Smooth muscle cell (in vitro differentiated cells): ENCODE data around the gene DNAJC11. TPM values are rescaled to one million over a fixed set of nuclear protein-coding genes. Genes with fewer than 3 reads are reported as not detected.

ENCODE experiments used
- DNase-seq: peaks from one replicate; lab custom pipeline; 2025; ENCODE audit not compliant: unreplicated experiment; lab: John Stamatoyannopoulos, UW
- H2AFZ ChIP-seq: fragments of 200-600 bp; sonication (generic); 2 replicates; pipeline ENCODE4 v1.6.0; 2016; ENCODE audit warnings: antibody characterized with exemption, low read depth, mild to moderate bottlenecking
- H3F3A ChIP-seq: fragments of 200-600 bp; sonication (generic); 2 replicates; pipeline ENCODE4 v1.6.0; 2017; ENCODE audit warnings: antibody characterized with exemption, low read depth
- H3K27ac ChIP-seq: fragments of 200-600 bp; sonication (generic); 2 replicates; pipeline ENCODE4 v1.5.1; 2016; ENCODE audit warnings: low read depth, mild to moderate bottlenecking
- H3K27me3 ChIP-seq: fragments of 200-600 bp; sonication (generic); 2 replicates; pipeline ENCODE4 v1.6.1; 2016; ENCODE audit warnings: low read depth, mild to moderate bottlenecking
- H3K36me3 ChIP-seq: fragments of 200-600 bp; sonication (generic); 2 replicates; pipeline ENCODE4 v1.5.1; 2016; ENCODE audit warnings: low read depth
- H3K4me1 ChIP-seq: fragments of 200-600 bp; sonication (generic); 2 replicates; pipeline ENCODE4 v1.5.1; 2016; ENCODE audit warnings: low read depth
- H3K4me2 ChIP-seq: fragments of 200-600 bp; sonication (generic); 2 replicates; pipeline ENCODE4 v1.6.0; 2016; ENCODE audit warnings: mild to moderate bottlenecking
- H3K4me3 ChIP-seq: fragments of 200-600 bp; sonication (generic); 2 replicates; pipeline ENCODE4 v1.5.1; 2016; ENCODE audit warnings: mild to moderate bottlenecking
- H3K79me2 ChIP-seq: fragments of 200-600 bp; sonication (generic); 2 replicates; pipeline ENCODE4 v1.6.0; 2016; ENCODE audit warnings: low read depth, mild to moderate bottlenecking
- H3K9ac ChIP-seq: fragments of 200-600 bp; sonication (generic); 2 replicates; pipeline ENCODE4 v1.6.0; 2016; ENCODE audit warnings: low read depth
- H3K9me3 ChIP-seq: fragments of 200-600 bp; sonication (generic); replicated peaks from 2 replicates; pipeline ENCODE4 v1.5.1; 2016; ENCODE audit warnings: low read depth
- H4K20me1 ChIP-seq: fragments of 200-600 bp; sonication (generic); 2 replicates; pipeline ENCODE4 v1.6.0; 2016; ENCODE audit warnings: low read depth
- CTCF ChIP-seq: fragments of 200-600 bp; sonication (generic); IDR thresholded peaks from 2 replicates; pipeline ENCODE4 v1.5.1; 2017; ENCODE audit warnings: borderline replicate concordance, mild to moderate bottlenecking, antibody characterized with exemption; ENCODE audit not compliant: insufficient read depth, poor library complexity, severe bottlenecking
- WGBS: methylation state at CpG from one replicate; pipeline ENCODE4 v1.1.7; 2016; ENCODE audit warnings: low lambda C conversion rate; 5-methylcytosine and 5-hydroxymethylcytosine counted together
- polyA plus RNA-seq: library from polyadenylated mRNA; unstranded; fragments of >200 nt; fragmentation: Nextera tagmentation; extraction: Ambion mirVana; gene quantifications from 2 replicates; pipeline ENCODE4 v1.2.1, GENCODE V29; 2016
- total RNA-seq: library from RNA; depleted of rRNA; stranded (reverse); fragments of >200 nt; gene quantifications from 2 replicates; pipeline ENCODE4 v1.2.3, GENCODE V29; 2014

DNAJC11 gene
- total RNA-seq (25.5 and 34.2 TPM in 2 replicates), polyA plus RNA-seq (35.7 and 41.8 TPM in 2 replicates)

- 2% methylated on average over 66 of the region's 80 CpGs for WGBS
- peaks cover 7% of the 10 kb centered on the region for H3K4me1 ChIP-seq
- no peaks in the 10 kb centered on the region for H3F3A ChIP-seq
- H3K27ac ChIP-seq, result peak within 1 kb of the TSS; percentile 68
- no peaks in the 10 kb centered on the region for H3K9me3 ChIP-seq
- H3K9ac ChIP-seq, result peak within 1 kb of the TSS; percentile 99
- peaks cover 50% of the 10 kb centered on the region for H3K79me2 ChIP-seq
- DNase-seq, result peak; percentile 67
- peak; percentile 78 for TF ChIP-seq CTCF
- H2AFZ ChIP-seq, result peak within 1 kb of the TSS; percentile 77
- no peaks in the 10 kb centered on the region for H3K36me3 ChIP-seq
- peak within 1 kb of the TSS; percentile 98 for H3K4me2 ChIP-seq
- peak within 1 kb of the TSS; percentile 94 for H3K4me3 ChIP-seq
- H3K27me3 ChIP-seq, result no peaks in the 10 kb centered on the region
- H4K20me1 ChIP-seq, result peaks cover 7% of the 10 kb centered on the region
These were observed at the start of gene DNAJC11 for GRCh38 chr1:6701437-6702153. Gene DNAJC11, minus strand, starts transcription at chr1:6701816. Its CDS starts 16 bp downstream, at chr1:6701800.

- Histone ChIP-seq H2AFZ (no peak overlapping the region), H3K79me2 (no peaks in the 10 kb centered on the region), H3F3A (no peaks in the 10 kb centered on the region), H4K20me1 (no peaks in the 10 kb centered on the region), H3K9me3 (no peaks in the 10 kb centered on the region), H3K36me3 (no peaks in the 10 kb centered on the region), H3K4me3 (no peak overlapping the region), H3K27ac (no peak overlapping the region), H3K9ac (no peak overlapping the region), H3K4me1 (peaks cover 5% of the 10 kb centered on the region), H3K4me2 (no peak overlapping the region), H3K27me3 (peaks cover 7% of the 10 kb centered on the region)
- DNase-seq, result no peak
- WGBS, result 86% methylated on average over 4 of the region's 4 CpGs
- no peak for TF ChIP-seq CTCF
These were observed 48.9 kb upstream of the DNAJC11 start for GRCh38 chr1:6750490-6750889.

GRCh38 chr1:6747674-6748073 is 46.1 kb upstream of the DNAJC11 start:
- DNase-seq, result no peak
- H3F3A ChIP-seq, result peaks cover 6% of the 10 kb centered on the region
- no peaks in the 10 kb centered on the region for H3K9me3 ChIP-seq
- no peak overlapping the region for H3K27ac ChIP-seq
- 89% methylated on average over 2 of the region's 2 CpGs for WGBS
- H3K27me3 ChIP-seq, result peaks cover 7% of the 10 kb centered on the region
- no peaks in the 10 kb centered on the region for H3K36me3 ChIP-seq
- no peaks in the 10 kb centered on the region for H4K20me1 ChIP-seq
- H2AFZ ChIP-seq, result no peak overlapping the region
- H3K4me1 ChIP-seq, result peaks cover 5% of the 10 kb centered on the region
- no peaks in the 10 kb centered on the region for H3K79me2 ChIP-seq
- no peak overlapping the region for H3K4me3 ChIP-seq
- no peak for TF ChIP-seq CTCF
- no peak overlapping the region for H3K9ac ChIP-seq
- no peak overlapping the region for H3K4me2 ChIP-seq

- WGBS, result 94% methylated on average over 5 of the region's 5 CpGs
- H3K4me1 ChIP-seq, result peaks cover 5% of the 10 kb centered on the region
- H4K20me1 ChIP-seq, result no peaks in the 10 kb centered on the region
- no peak for DNase-seq
- no peaks in the 10 kb centered on the region for H3K79me2 ChIP-seq
- no peak overlapping the region for H3K9ac ChIP-seq
- H3K27ac ChIP-seq, result no peak overlapping the region
- H3K9me3 ChIP-seq, result no peaks in the 10 kb centered on the region
- no peak for TF ChIP-seq CTCF
- H3F3A ChIP-seq, result peaks cover 6% of the 10 kb centered on the region
- peaks cover 7% of the 10 kb centered on the region for H3K27me3 ChIP-seq
- no peak overlapping the region for H3K4me3 ChIP-seq
- H3K36me3 ChIP-seq, result no peaks in the 10 kb centered on the region
- H2AFZ ChIP-seq, result no peak overlapping the region
- no peak overlapping the region for H3K4me2 ChIP-seq
These were observed 43.5 kb upstream of the DNAJC11 start for GRCh38 chr1:6745073-6745472.
